Measurements from ENCODE around the gene SMIM21. TPM values are rescaled to one million over a fixed set of nuclear protein-coding genes. Genes with fewer than 3 reads are reported as not detected.

Gene SMIM21
- total RNA-seq = not detected
- long read RNA-seq = 0 reads

- no peaks in the 10 kb centered on the region for H3K36me3 ChIP-seq
- H3K4me1 ChIP-seq = no peaks in the 10 kb centered on the region
- intact Hi-C loops (cut with micrococcal nuclease) = no loop called here
- H3K4me3 ChIP-seq = no peak within 1 kb of the TSS
- H3K27me3 ChIP-seq (ENCODE audit: low read depth) = no peaks in the 10 kb centered on the region
- no peak within 1 kb of the TSS for H3K27ac ChIP-seq (replicated peaks)
- H3K9me3 ChIP-seq (replicated peaks) = peaks cover under 1% of the 10 kb centered on the region
- TF ChIP-seq CTCF (IDR thresholded peaks at IDR 0.05; ENCODE audit: borderline replicate concordance) = no peak
- no peak for DNase-seq
Measured at GRCh38 chr18:75427603-75428002, at the start of gene SMIM21. SMIM21 (minus strand) TSS chr18:75427703; CDS start chr18:75427563, 140 bp downstream.

- no peaks in the 10 kb centered on the region for H3K4me1 ChIP-seq
- no peaks in the 10 kb centered on the region for H3K27me3 ChIP-seq (ENCODE audit: low read depth)
- intact Hi-C loops (cut with micrococcal nuclease) = no loop called here
- no peak overlapping the region for H3K4me3 ChIP-seq
- no peak for TF ChIP-seq CTCF (IDR thresholded peaks at IDR 0.05; ENCODE audit: borderline replicate concordance)
- no peaks in the 10 kb centered on the region for H3K9me3 ChIP-seq (replicated peaks)
- DNase-seq = no peak
- no peaks in the 10 kb centered on the region for H3K36me3 ChIP-seq
- H3K27ac ChIP-seq (replicated peaks) = no peak overlapping the region
Measured at GRCh38 chr18:75475228-75475627, 47.7 kb upstream of the SMIM21 start.

- no peaks in the 10 kb centered on the region for H3K36me3 ChIP-seq
- no peak overlapping the region for H3K4me3 ChIP-seq
- DNase-seq = no peak
- no peaks in the 10 kb centered on the region for H3K4me1 ChIP-seq
- H3K9me3 ChIP-seq (replicated peaks) = no peaks in the 10 kb centered on the region
- no peak for TF ChIP-seq CTCF (IDR thresholded peaks at IDR 0.05; ENCODE audit: borderline replicate concordance)
- no peak overlapping the region for H3K27ac ChIP-seq (replicated peaks)
- no peaks in the 10 kb centered on the region for H3K27me3 ChIP-seq (ENCODE audit: low read depth)
- intact Hi-C loops (cut with micrococcal nuclease) = no loop called here
Measured at GRCh38 chr18:75474332-75474731, 46.8 kb upstream of the SMIM21 start.

- TF ChIP-seq CTCF (IDR thresholded peaks at IDR 0.05; ENCODE audit: borderline replicate concordance) = no peak
- Histone ChIP-seq H3K4me1 (no peaks in the 10 kb centered on the region), H3K27ac (replicated peaks) (no peak overlapping the region), H3K36me3 (no peaks in the 10 kb centered on the region), H3K9me3 (replicated peaks) (no peaks in the 10 kb centered on the region), H3K4me3 (no peak overlapping the region), H3K27me3 (ENCODE audit: low read depth) (no peaks in the 10 kb centered on the region)
- DNase-seq = no peak
- intact Hi-C loops (cut with micrococcal nuclease) = no loop called here
Measured at GRCh38 chr18:75473316-75473715, 45.8 kb upstream of the SMIM21 start.

- H3K27me3 ChIP-seq (ENCODE audit: low read depth) = no peaks in the 10 kb centered on the region
- no peak overlapping the region for H3K27ac ChIP-seq (replicated peaks)
- TF ChIP-seq CTCF (IDR thresholded peaks at IDR 0.05; ENCODE audit: borderline replicate concordance) = no peak
- DNase-seq = no peak
- H3K9me3 ChIP-seq (replicated peaks) = no peaks in the 10 kb centered on the region
- no peak overlapping the region for H3K4me3 ChIP-seq
- intact Hi-C loops (cut with micrococcal nuclease) = no loop called here
- H3K36me3 ChIP-seq = no peaks in the 10 kb centered on the region
- no peaks in the 10 kb centered on the region for H3K4me1 ChIP-seq
Measured at GRCh38 chr18:75472906-75473305, 45.4 kb upstream of the SMIM21 start.

GRCh38 chr18:75472396-75472795, 44.9 kb upstream of the SMIM21 start:
- Histone ChIP-seq H3K27me3 (ENCODE audit: low read depth) (no peaks in the 10 kb centered on the region), H3K9me3 (replicated peaks) (no peaks in the 10 kb centered on the region), H3K4me3 (no peak overlapping the region), H3K4me1 (no peaks in the 10 kb centered on the region), H3K27ac (replicated peaks) (no peak overlapping the region), H3K36me3 (no peaks in the 10 kb centered on the region)
- TF ChIP-seq CTCF (IDR thresholded peaks at IDR 0.05; ENCODE audit: borderline replicate concordance) = no peak
- intact Hi-C loops (cut with micrococcal nuclease) = no loop called here
- DNase-seq = no peak
